Measurements from ENCODE around the gene AEBP1.

DNA sequence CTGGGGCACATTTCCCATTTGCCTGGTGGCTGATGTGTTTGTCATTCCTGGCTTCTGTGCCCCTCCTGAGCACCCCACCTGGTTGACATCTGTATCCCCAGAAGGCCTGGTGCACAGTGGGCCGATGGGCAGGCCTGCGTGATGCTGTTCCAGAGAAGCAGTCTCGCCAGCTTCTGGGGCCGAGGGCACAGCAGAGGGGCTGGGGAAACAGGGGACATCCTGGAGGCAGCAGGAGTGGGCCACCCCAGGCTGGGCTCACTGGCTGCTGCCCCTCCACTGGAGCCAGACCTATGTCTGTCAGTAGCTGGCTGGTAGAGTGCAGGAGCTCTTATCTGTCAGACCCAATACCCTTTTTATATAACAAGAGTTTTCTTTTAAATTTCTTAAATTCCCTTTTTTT, 37.9 kb downstream of the AEBP1 start:
- TF ChIP-seq, protein P1, sequence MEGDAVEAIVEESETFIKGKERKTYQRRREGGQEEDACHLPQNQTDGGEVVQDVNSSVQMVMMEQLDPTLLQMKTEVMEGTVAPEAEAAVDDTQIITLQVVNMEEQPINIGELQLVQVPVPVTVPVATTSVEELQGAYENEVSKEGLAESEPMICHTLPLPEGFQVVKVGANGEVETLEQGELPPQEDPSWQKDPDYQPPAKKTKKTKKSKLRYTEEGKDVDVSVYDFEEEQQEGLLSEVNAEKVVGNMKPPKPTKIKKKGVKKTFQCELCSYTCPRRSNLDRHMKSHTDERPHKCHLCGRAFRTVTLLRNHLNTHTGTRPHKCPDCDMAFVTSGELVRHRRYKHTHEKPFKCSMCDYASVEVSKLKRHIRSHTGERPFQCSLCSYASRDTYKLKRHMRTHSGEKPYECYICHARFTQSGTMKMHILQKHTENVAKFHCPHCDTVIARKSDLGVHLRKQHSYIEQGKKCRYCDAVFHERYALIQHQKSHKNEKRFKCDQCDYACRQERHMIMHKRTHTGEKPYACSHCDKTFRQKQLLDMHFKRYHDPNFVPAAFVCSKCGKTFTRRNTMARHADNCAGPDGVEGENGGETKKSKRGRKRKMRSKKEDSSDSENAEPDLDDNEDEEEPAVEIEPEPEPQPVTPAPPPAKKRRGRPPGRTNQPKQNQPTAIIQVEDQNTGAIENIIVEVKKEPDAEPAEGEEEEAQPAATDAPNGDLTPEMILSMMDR (IDR thresholded peaks at IDR 0.05): no peak
- TF ChIP-seq POLR2A (IDR thresholded peaks at IDR 0.05): no peak
